CD8-positive, alpha-beta memory T cell (primary cell): ENCODE data around the gene NDUFA13. TPM values are rescaled to one million over a fixed set of nuclear protein-coding genes. Genes with fewer than 3 reads are reported as not detected.

ENCODE experiments used
- CTCF ChIA-PET: fragments of 350-600 bp; sonication (Branson Sonifier 250); formaldehyde crosslinking; loops from one replicate; lab custom pipeline; 2021; ENCODE audit warnings: antibody characterized with exemption; lab: Charles Lee
- POLR2A ChIA-PET: fragments of 350-600 bp; sonication (Branson Sonifier 250); formaldehyde crosslinking; loops from one replicate; lab custom pipeline; 2021; ENCODE audit warnings: antibody characterized with exemption; lab: Charles Lee
- DNase-seq, 5 donors: peaks; one replicate each; pipeline versions ENCODE4 v3.0.0 to v3.0.0-alpha.2; 2020 to 2022; ENCODE audit warnings: mixed read lengths in 1 of 5
- H3K27ac ChIP-seq: one replicate; pipeline ENCODE4 v1.7.0; 2013; ENCODE audit warnings: low read depth, mild to moderate bottlenecking, low read length, moderate library complexity
- H3K27me3 ChIP-seq: 2 replicates; pipeline ENCODE4 v1.7.0; 2013; ENCODE audit warnings: low read length, mild to moderate bottlenecking; ENCODE audit not compliant: insufficient read depth, poor library complexity, severe bottlenecking
- H3K36me3 ChIP-seq: 2 replicates; pipeline ENCODE4 v1.7.0; 2013; ENCODE audit warnings: mild to moderate bottlenecking, low read length, moderate library complexity; ENCODE audit not compliant: insufficient read depth
- H3K4me1 ChIP-seq: 2 replicates; pipeline ENCODE4 v1.7.0; 2013; ENCODE audit warnings: mild to moderate bottlenecking, low read length, moderate library complexity; ENCODE audit not compliant: insufficient read depth
- H3K4me3 ChIP-seq: 2 replicates; pipeline ENCODE4 v1.7.0; 2013; ENCODE audit warnings: mild to moderate bottlenecking, low read length
- H3K9me3 ChIP-seq: 2 replicates; pipeline ENCODE4 v1.7.0; 2013; ENCODE audit warnings: mild to moderate bottlenecking, low read length
- H3K27ac Mint-ChIP-seq, 8 donors: one replicate each; pipeline ENCODE4 v1.8.0; 2020 to 2021; ENCODE audit warnings: mixed read lengths in 8 of 8, mild to moderate bottlenecking in 6 of 8, inconsistent platforms in 3 of 8, moderate library complexity in 3 of 8
- H3K27me3 Mint-ChIP-seq, 2 donors: one replicate each; pipeline ENCODE4 v1.8.0; 2020 to 2021; ENCODE audit warnings: mixed read lengths in 2 of 2, mild to moderate bottlenecking in 1 of 2, moderate library complexity in 1 of 2
- H3K36me3 Mint-ChIP-seq, 3 donors: one replicate each; pipeline ENCODE4 v1.8.0; 2020 to 2021; ENCODE audit warnings: mixed read lengths in 3 of 3, inconsistent platforms in 1 of 3, mild to moderate bottlenecking in 1 of 3
- H3K4me1 Mint-ChIP-seq, 3 donors: one replicate each; pipeline ENCODE4 v1.8.0; 2020 to 2021; ENCODE audit warnings: mixed read lengths in 3 of 3, inconsistent platforms in 1 of 3, mild to moderate bottlenecking in 1 of 3
- H3K4me3 Mint-ChIP-seq, 7 donors: one replicate each; pipeline ENCODE4 v1.8.0; 2020 to 2021; ENCODE audit warnings: mixed read lengths in 7 of 7, mild to moderate bottlenecking in 6 of 7, moderate library complexity in 4 of 7, inconsistent platforms in 2 of 7
- H3K9me3 Mint-ChIP-seq, 5 donors: one replicate each; pipeline ENCODE4 v1.8.0; 2020 to 2022; ENCODE audit warnings: mixed read lengths in 5 of 5, mild to moderate bottlenecking in 3 of 5, moderate library complexity in 2 of 5, inconsistent platforms in 1 of 5
- polyA plus RNA-seq: library from polyadenylated mRNA; unstranded; fragments of 300-500 nt; fragmentation: Illumina TruSeq; gene quantifications from one replicate; pipeline ENCODE4 v1.2.3, GENCODE V29; 2021
- total RNA-seq, 2 experiments: library from RNA; stranded (reverse); gene quantifications; one replicate each; pipeline ENCODE4 v1.2.3, GENCODE V29; 2021

The NDUFA13 gene
- total and polyA plus RNA-seq, 3 experiments from 2014 or later, result 334 to 341 (median 337) TPM

- Mint-ChIP-seq H3K4me1 (peaks cover 0 to 8% (median 3%) of the 10 kb centered on the region in 3 donors), H3K27me3 (no peaks in the 10 kb centered on the region), H3K36me3 (peaks cover 0 to 72% (median 21%) of the 10 kb centered on the region in 3 donors), H3K27ac (no peak overlapping the region), H3K4me3 (no peak overlapping the region), H3K9me3 (no peaks in the 10 kb centered on the region)
- Histone ChIP-seq H3K9me3 (no peaks in the 10 kb centered on the region), H3K4me1 (no peaks in the 10 kb centered on the region), H3K4me3 (no peak overlapping the region), H3K27me3 (no peaks in the 10 kb centered on the region), H3K36me3 (peaks cover 7% of the 10 kb centered on the region), H3K27ac (no peak overlapping the region)
- DNase-seq, result no peak
- ChIA-PET POLR2A (interaction anchor here (0.7 kb wide), 1 partner anchor 54 kb away, joined by 5 read pairs; no protein-coding TSS in a partner anchor), CTCF (interaction anchor here (1.1 kb wide), 1 partner anchor 12 kb away, joined by 3 read pairs; no protein-coding TSS in a partner anchor)
Observed at GRCh38 chr19:19566306-19566705, 50.3 kb downstream of the NDUFA13 start.

GRCh38 chr19:19567391-19567790 is 51.4 kb downstream of the NDUFA13 start:
- Histone ChIP-seq H3K4me3 (no peak overlapping the region), H3K9me3 (no peaks in the 10 kb centered on the region), H3K4me1 (no peaks in the 10 kb centered on the region), H3K27me3 (no peaks in the 10 kb centered on the region), H3K36me3 (peaks cover 7% of the 10 kb centered on the region), H3K27ac (no peak overlapping the region)
- ChIA-PET CTCF (interaction anchor here (1.1 to 2.3 kb wide), 2 partner anchors 13 to 22 kb away, joined by 4 to 7 read pairs; no protein-coding TSS in a partner anchor), POLR2A (interaction anchor here (0.5 to 0.6 kb wide), 2 partner anchors 126 to 469 kb away, joined by 3 to 13 read pairs; no protein-coding TSS in a partner anchor)
- peaks cover 0 to 8% (median 3%) of the 10 kb centered on the region in 3 donors for H3K4me1 Mint-ChIP-seq
- H3K27ac Mint-ChIP-seq, result peak overlapping the region in 4 of 8 donors; percentile 40 to 84 (median 61)
- DNase-seq, result no peak
- no peaks in the 10 kb centered on the region for H3K9me3 Mint-ChIP-seq
- no peak overlapping the region for H3K4me3 Mint-ChIP-seq
- peaks cover 0 to 63% (median 19%) of the 10 kb centered on the region in 3 donors for H3K36me3 Mint-ChIP-seq
- no peaks in the 10 kb centered on the region for H3K27me3 Mint-ChIP-seq

GRCh38 chr19:19568802-19569756 is 53.1 kb downstream of the NDUFA13 start:
- Histone ChIP-seq H3K27me3 (no peaks in the 10 kb centered on the region), H3K4me1 (no peaks in the 10 kb centered on the region), H3K27ac (no peak overlapping the region), H3K9me3 (no peaks in the 10 kb centered on the region), H3K4me3 (no peak overlapping the region), H3K36me3 (peaks cover 7% of the 10 kb centered on the region)
- Mint-ChIP-seq H3K27me3 (no peaks in the 10 kb centered on the region), H3K9me3 (no peaks in the 10 kb centered on the region), H3K36me3 (peaks cover 0 to 59% (median 19%) of the 10 kb centered on the region in 3 donors), H3K4me3 (no peak overlapping the region), H3K4me1 (peaks cover 0 to 5% (median 3%) of the 10 kb centered on the region in 3 donors), H3K27ac (peak overlapping the region in 5 of 8 donors; percentile 42 to 91 (median 57))
- ChIA-PET POLR2A (no interaction called here), CTCF (interaction anchor here (1.2 to 2.3 kb wide), 4 partner anchors 11 to 145 kb away, joined by 3 to 7 read pairs (median 3); no protein-coding TSS in a partner anchor)
- no peak for DNase-seq

- H3K36me3 Mint-ChIP-seq, result peaks cover 0 to 47% (median 13%) of the 10 kb centered on the region in 3 donors
- peak overlapping the region in 2 of 8 donors; percentile 18 to 86 for H3K27ac Mint-ChIP-seq
- H3K4me3 Mint-ChIP-seq, result no peak overlapping the region
- H3K27me3 Mint-ChIP-seq, result no peaks in the 10 kb centered on the region
- peaks cover 0 to 10% (median 6%) of the 10 kb centered on the region in 3 donors for H3K4me1 Mint-ChIP-seq
- ChIA-PET POLR2A (no interaction called here), CTCF (interaction anchor here (1.4 to 1.6 kb wide), 2 partner anchors 10 to 36 kb away, joined by 3 to 4 read pairs; no protein-coding TSS in a partner anchor)
- H3K36me3 ChIP-seq, result peaks cover 7% of the 10 kb centered on the region
- no peak for DNase-seq
- no peaks in the 10 kb centered on the region for H3K27me3 ChIP-seq
- H3K9me3 ChIP-seq, result no peaks in the 10 kb centered on the region
- no peak overlapping the region for H3K4me3 ChIP-seq
- H3K4me1 ChIP-seq, result no peaks in the 10 kb centered on the region
- H3K9me3 Mint-ChIP-seq, result no peaks in the 10 kb centered on the region
- no peak overlapping the region for H3K27ac ChIP-seq
Observed at GRCh38 chr19:19570571-19570970, 54.5 kb downstream of the NDUFA13 start.

GRCh38 chr19:19571071-19571786 is 55.2 kb downstream of the NDUFA13 start:
- H3K27me3 ChIP-seq, result no peaks in the 10 kb centered on the region
- H3K27ac Mint-ChIP-seq, result peak overlapping the region in 2 of 8 donors; percentile 29 to 77
- ChIA-PET POLR2A (no interaction called here), CTCF (interaction anchor here (1.4 to 1.6 kb wide), 2 partner anchors 11 to 36 kb away, joined by 3 to 4 read pairs; no protein-coding TSS in a partner anchor)
- no peak for DNase-seq
- no peak overlapping the region for H3K27ac ChIP-seq
- no peaks in the 10 kb centered on the region for H3K27me3 Mint-ChIP-seq
- peaks cover 7% of the 10 kb centered on the region for H3K36me3 ChIP-seq
- peaks cover 0 to 42% (median 13%) of the 10 kb centered on the region in 3 donors for H3K36me3 Mint-ChIP-seq
- no peaks in the 10 kb centered on the region for H3K4me1 ChIP-seq
- H3K9me3 ChIP-seq, result no peaks in the 10 kb centered on the region
- no peaks in the 10 kb centered on the region for H3K9me3 Mint-ChIP-seq
- H3K4me3 Mint-ChIP-seq, result no peak overlapping the region
- peaks cover 0 to 10% (median 6%) of the 10 kb centered on the region in 3 donors for H3K4me1 Mint-ChIP-seq
- no peak overlapping the region for H3K4me3 ChIP-seq

GRCh38 chr19:19575411-19575810 is 59.4 kb downstream of the NDUFA13 start:
- peak overlapping the region in 2 of 8 donors; percentile 11 to 35 for H3K27ac Mint-ChIP-seq
- H3K4me3 Mint-ChIP-seq, result no peak overlapping the region
- CTCF ChIA-PET, result interaction anchor here (1.4 kb wide), 1 partner anchor 43 kb away, joined by 4 read pairs; no protein-coding TSS in a partner anchor

More at GRCh38 chr19:19575411-19575810, 59.4 kb downstream of the NDUFA13 start:
- H3K4me1 Mint-ChIP-seq, result peaks cover 0 to 12% (median 6%) of the 10 kb centered on the region in 3 donors
- H3K4me3 ChIP-seq, result no peak overlapping the region
- no peak for DNase-seq
- peaks cover 0 to 17% (median 4%) of the 10 kb centered on the region in 3 donors for H3K36me3 Mint-ChIP-seq
- H3K27me3 Mint-ChIP-seq, result no peaks in the 10 kb centered on the region
- POLR2A ChIA-PET, result no interaction called here
- no peaks in the 10 kb centered on the region for H3K9me3 ChIP-seq
- H3K9me3 Mint-ChIP-seq, result no peaks in the 10 kb centered on the region
- H3K27me3 ChIP-seq, result no peaks in the 10 kb centered on the region
- no peak overlapping the region for H3K27ac ChIP-seq
- peaks cover 8% of the 10 kb centered on the region for H3K4me1 ChIP-seq
- H3K36me3 ChIP-seq, result peaks cover 1% of the 10 kb centered on the region
